Measurements from ENCODE around the gene DOLPP1. TPM values are rescaled to one million over a fixed set of nuclear protein-coding genes. Genes with fewer than 3 reads are reported as not detected.
A peak's percentile ranks its signal among the peaks of the same experiment; 100 is the strongest.

The DOLPP1 gene
- total and polyA plus RNA-seq, 7 donors: 2.1 to 5.2 (median 4.2) TPM

DNA sequence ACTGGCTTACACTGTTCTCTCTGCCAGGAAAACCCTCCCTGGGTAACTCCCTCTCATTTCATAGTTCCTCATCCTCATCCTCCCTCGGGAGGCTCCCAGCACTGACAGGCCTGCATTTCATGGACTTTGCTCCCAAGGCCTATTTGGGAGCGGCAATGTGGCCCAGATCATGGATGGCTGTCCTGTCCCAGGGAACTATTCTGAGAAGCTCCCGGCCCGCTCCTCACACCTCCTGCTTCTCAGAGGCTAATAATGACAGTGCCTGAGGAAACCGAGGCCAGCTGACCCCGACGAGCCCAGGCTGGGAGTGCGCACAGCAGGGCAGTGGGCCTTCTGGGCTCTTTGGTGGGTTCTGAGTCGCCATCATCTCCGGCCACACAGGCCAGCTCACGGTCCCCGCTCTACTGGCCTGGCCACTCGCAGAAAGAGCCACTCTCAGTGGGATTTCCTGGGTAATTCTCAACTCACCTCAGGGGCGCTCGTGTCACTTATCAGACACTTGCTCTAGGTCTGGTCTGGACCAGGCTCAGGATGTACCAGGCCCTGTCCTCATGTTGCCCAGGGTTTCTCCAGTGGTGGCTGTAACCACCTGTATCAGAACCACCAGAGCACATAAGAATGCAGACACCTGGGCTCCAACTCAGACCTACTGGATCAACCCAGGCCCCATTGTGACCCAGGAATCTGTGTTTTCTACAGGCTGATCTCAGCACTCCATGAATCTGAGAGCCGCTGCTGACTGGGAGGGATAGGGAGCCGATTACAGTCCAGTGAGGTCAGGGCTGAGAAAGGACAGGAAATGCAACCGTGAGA lies 2.0 kb upstream of the DOLPP1 start:
- ATAC-seq (no peak), DNase-seq (no peak)
- H3K4me1 ChIP-seq: peaks cover 17% of the 10 kb centered on the region
- TF ChIP-seq, protein P1, sequence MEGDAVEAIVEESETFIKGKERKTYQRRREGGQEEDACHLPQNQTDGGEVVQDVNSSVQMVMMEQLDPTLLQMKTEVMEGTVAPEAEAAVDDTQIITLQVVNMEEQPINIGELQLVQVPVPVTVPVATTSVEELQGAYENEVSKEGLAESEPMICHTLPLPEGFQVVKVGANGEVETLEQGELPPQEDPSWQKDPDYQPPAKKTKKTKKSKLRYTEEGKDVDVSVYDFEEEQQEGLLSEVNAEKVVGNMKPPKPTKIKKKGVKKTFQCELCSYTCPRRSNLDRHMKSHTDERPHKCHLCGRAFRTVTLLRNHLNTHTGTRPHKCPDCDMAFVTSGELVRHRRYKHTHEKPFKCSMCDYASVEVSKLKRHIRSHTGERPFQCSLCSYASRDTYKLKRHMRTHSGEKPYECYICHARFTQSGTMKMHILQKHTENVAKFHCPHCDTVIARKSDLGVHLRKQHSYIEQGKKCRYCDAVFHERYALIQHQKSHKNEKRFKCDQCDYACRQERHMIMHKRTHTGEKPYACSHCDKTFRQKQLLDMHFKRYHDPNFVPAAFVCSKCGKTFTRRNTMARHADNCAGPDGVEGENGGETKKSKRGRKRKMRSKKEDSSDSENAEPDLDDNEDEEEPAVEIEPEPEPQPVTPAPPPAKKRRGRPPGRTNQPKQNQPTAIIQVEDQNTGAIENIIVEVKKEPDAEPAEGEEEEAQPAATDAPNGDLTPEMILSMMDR (IDR thresholded peaks at IDR 0.05): no peak
- intact Hi-C loops (cut with DNase I): no loop called here
- WGBS, 3 donors: 82 to 89% (median 83%) methylated on average over 18 of the region's 18 CpGs
- no peak overlapping the region for H3K27ac ChIP-seq
- H3K4me3 ChIP-seq: no peak overlapping the region
- H3K36me3 ChIP-seq (ENCODE audit: insufficient read depth in 1 of 2, low read depth in 1 of 2): no peaks in the 10 kb centered on the region
- no peaks in the 10 kb centered on the region for H3K27me3 ChIP-seq (ENCODE audit: insufficient read depth in 3 of 3, low read length in 2 of 3)
- H3K9me3 ChIP-seq: no peaks in the 10 kb centered on the region

DNA sequence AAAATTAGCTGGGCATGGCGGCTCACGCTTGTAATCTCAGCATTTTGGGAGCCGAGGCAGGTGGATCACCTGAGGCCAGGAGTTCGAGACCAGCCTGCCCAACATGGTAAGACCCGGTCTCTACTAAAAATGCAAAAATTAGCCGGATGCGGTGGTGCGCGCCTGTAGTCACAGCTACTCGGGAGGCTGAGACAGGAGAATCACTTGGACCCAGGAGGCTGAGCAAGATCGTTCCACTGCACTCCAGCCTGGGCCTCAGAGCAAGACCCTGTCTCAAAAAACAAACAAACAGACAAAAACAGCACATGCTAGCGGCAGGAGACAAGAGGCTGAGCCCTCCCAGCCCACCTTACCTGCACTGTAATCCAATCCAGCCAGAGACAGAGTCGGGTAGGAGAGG lies 1.1 kb upstream of the DOLPP1 start:
- ATAC-seq (no peak), DNase-seq (no peak)
- H3K27ac ChIP-seq: no peak overlapping the region
- peak overlapping the region; percentile 75 for H3K4me3 ChIP-seq
- no peaks in the 10 kb centered on the region for H3K9me3 ChIP-seq
- intact Hi-C loops (cut with DNase I): loop anchor here in 1 of 2 donors (5.0 kb wide), 1 partner anchor 43 kb away; the partner anchor contains the start of gene MIGA2
- H3K4me1 ChIP-seq: peaks cover 17% of the 10 kb centered on the region
- H3K27me3 ChIP-seq (ENCODE audit: insufficient read depth in 3 of 3, low read length in 2 of 3): no peaks in the 10 kb centered on the region
- H3K36me3 ChIP-seq (ENCODE audit: insufficient read depth in 1 of 2, low read depth in 1 of 2): peaks cover 0 to 4% of the 10 kb centered on the region in 2 donors
- TF ChIP-seq, protein P1 (IDR thresholded peaks at IDR 0.05): no peak
- WGBS, 3 donors: 85 to 87% (median 86%) methylated on average over 12 to 13 of the region's 13 CpGs

- ATAC-seq (no peak), DNase-seq (no peak)
- H3K36me3 ChIP-seq (ENCODE audit: insufficient read depth in 1 of 2, low read depth in 1 of 2): peaks cover 0 to 8% of the 10 kb centered on the region in 2 donors
- TF ChIP-seq, protein P1 (IDR thresholded peaks at IDR 0.05): no peak
- intact Hi-C loops (cut with DNase I): loop anchor here in 1 of 2 donors (5.0 kb wide), 1 partner anchor 43 kb away; the partner anchor contains the start of gene MIGA2
- 4 to 10% (median 6%) methylated on average over 12 of the region's 12 CpGs for WGBS, 3 donors
- H3K27me3 ChIP-seq (ENCODE audit: insufficient read depth in 3 of 3, low read length in 2 of 3): no peaks in the 10 kb centered on the region
- H3K27ac ChIP-seq: peak overlapping the region; percentile 87
- H3K4me3 ChIP-seq: peak overlapping the region; percentile 75
- no peaks in the 10 kb centered on the region for H3K9me3 ChIP-seq
- peaks cover 17% of the 10 kb centered on the region for H3K4me1 ChIP-seq
Observed at GRCh38 chr9:129080298-129080600, 662 bp upstream of the DOLPP1 start.

DNA sequence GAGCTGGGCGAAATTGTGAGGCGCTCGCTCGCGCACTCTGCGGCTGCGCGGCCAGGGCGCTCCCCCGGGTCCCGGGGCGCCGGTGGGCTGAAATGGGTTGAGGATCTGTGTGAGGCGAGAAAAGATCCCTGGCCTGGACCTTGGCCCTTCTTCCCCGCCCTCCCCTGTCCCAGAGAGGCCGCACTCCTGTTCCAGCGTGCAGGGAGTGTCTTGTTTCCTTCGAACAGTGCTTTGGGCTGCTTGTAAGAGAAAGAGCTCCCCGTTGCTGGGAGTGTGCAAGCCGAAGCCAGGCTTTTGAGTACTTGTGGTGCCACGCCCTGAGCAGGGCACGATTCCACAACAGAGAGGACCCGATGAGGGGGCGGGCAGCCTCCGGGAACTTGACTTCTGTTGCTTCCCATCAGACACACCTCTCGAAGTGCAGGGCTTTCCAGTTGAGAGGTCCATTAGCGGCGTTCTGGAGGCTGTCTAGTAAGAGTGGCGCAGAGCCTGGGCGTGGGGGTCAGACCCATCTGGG lies 535 bp downstream of the DOLPP1 start:
- WGBS, 3 donors: 2 to 4% (median 2%) methylated on average over 15 to 30 of the region's 30 CpGs

More for the DNA sequence above, 535 bp downstream of the DOLPP1 start:
- peak overlapping the region; percentile 75 for H3K4me3 ChIP-seq
- intact Hi-C loops (cut with DNase I): loop anchor here in 1 of 2 donors (5.0 kb wide), 1 partner anchor 44 kb away; the partner anchor contains the start of gene MIGA2
- peak overlapping the region; percentile 87 for H3K27ac ChIP-seq
- peaks cover 0 to 20% of the 10 kb centered on the region in 2 donors for H3K36me3 ChIP-seq (ENCODE audit: insufficient read depth in 1 of 2, low read depth in 1 of 2)
- ATAC-seq (no peak), DNase-seq (no peak)
- TF ChIP-seq, protein P1 (IDR thresholded peaks at IDR 0.05): no peak
- H3K9me3 ChIP-seq: no peaks in the 10 kb centered on the region
- peaks cover 17% of the 10 kb centered on the region for H3K4me1 ChIP-seq
- H3K27me3 ChIP-seq (ENCODE audit: insufficient read depth in 3 of 3, low read length in 2 of 3): no peaks in the 10 kb centered on the region

Measured in psoas muscle (tissue), 8 donors.